Activated CD8-positive, alpha-beta T cell treated with anti-CD3 and anti-CD28 coated beads for 36 hours (primary cell): ENCODE measurements around the gene DGKB. TPM values are rescaled to one million over a fixed set of nuclear protein-coding genes. Genes with fewer than 3 reads are reported as not detected.

ENCODE experiments used
- ATAC-seq: fragments of 200-7000 bp; cut with Tn5 transposase; one replicate; pipeline ENCODE4 v1.10.0; 2021; ENCODE audit warnings: mild to moderate bottlenecking, moderate library complexity
- CTCF ChIA-PET: fragments of 350-600 bp; sonication (Branson Sonifier 250); formaldehyde crosslinking; loops from one replicate; lab custom pipeline; 2021; ENCODE audit warnings: antibody characterized with exemption; lab: Charles Lee
- POLR2A ChIA-PET: fragments of 350-600 bp; sonication (Branson Sonifier 250); formaldehyde crosslinking; loops from one replicate; lab custom pipeline; 2021; ENCODE audit warnings: antibody characterized with exemption; lab: Charles Lee
- DNase-seq: peaks from one replicate; pipeline ENCODE4 v3.0.0-alpha.2; 2020
- H3K27ac Mint-ChIP-seq: one replicate; pipeline ENCODE4 v1.8.0; 2021; ENCODE audit warnings: mild to moderate bottlenecking, mixed read lengths
- H3K27me3 Mint-ChIP-seq: one replicate; pipeline ENCODE4 v1.8.0; 2021; ENCODE audit warnings: mixed read lengths
- H3K36me3 Mint-ChIP-seq: one replicate; pipeline ENCODE4 v1.8.0; 2021; ENCODE audit warnings: low read depth, mixed read lengths
- H3K4me1 Mint-ChIP-seq: one replicate; pipeline ENCODE4 v1.8.0; 2021; ENCODE audit warnings: low read depth, mixed read lengths
- H3K4me3 Mint-ChIP-seq: one replicate; pipeline ENCODE4 v1.8.0; 2021; ENCODE audit warnings: mild to moderate bottlenecking, moderate library complexity, mixed read lengths
- H3K9me3 Mint-ChIP-seq: one replicate; pipeline ENCODE4 v1.8.0; 2021; ENCODE audit warnings: mixed read lengths
- CTCF ChIP-seq: fragments of 200-600 bp; IDR thresholded peaks from one replicate; pipeline ENCODE4 v1.8.0; 2022; ENCODE audit warnings: antibody characterized with exemption, mild to moderate bottlenecking
- intact Hi-C: fragments of 100-400 bp; cut with micrococcal nuclease; formaldehyde crosslinking; loops from one replicate; pipeline ENCODE4 v1.10.0; 2022
- total RNA-seq, 2 experiments: library from RNA; stranded (reverse); gene quantifications; one replicate each; pipeline ENCODE4 v1.2.3, GENCODE V29; 2021

The DGKB gene
- total RNA-seq, 2 experiments from 2014 or later, result not detected

GRCh38 chr7:14147532-14147931 is 755.0 kb downstream of the DGKB start:
- no peak overlapping the region for H3K27ac Mint-ChIP-seq
- ATAC-seq, result no peak

GRCh38 chr7:14144538-14144937 is 758.0 kb downstream of the DGKB start:
- H3K36me3 Mint-ChIP-seq, result no peaks in the 10 kb centered on the region
- no peaks in the 10 kb centered on the region for H3K9me3 Mint-ChIP-seq
- ChIA-PET POLR2A (no interaction called here), CTCF (no interaction called here)
- no peak for TF ChIP-seq CTCF
- no peak overlapping the region for H3K27ac Mint-ChIP-seq
- H3K27me3 Mint-ChIP-seq, result no peaks in the 10 kb centered on the region
- ATAC-seq, result no peak
- intact Hi-C loops, result no loop called here
- no peaks in the 10 kb centered on the region for H3K4me1 Mint-ChIP-seq
- DNase-seq, result no peak
- no peak overlapping the region for H3K4me3 Mint-ChIP-seq

More at GRCh38 chr7:14147532-14147931, 755.0 kb downstream of the DGKB start:
- Mint-ChIP-seq H3K4me1 (no peaks in the 10 kb centered on the region), H3K4me3 (no peak overlapping the region), H3K36me3 (no peaks in the 10 kb centered on the region), H3K9me3 (no peaks in the 10 kb centered on the region), H3K27me3 (no peaks in the 10 kb centered on the region)
- TF ChIP-seq CTCF, result no peak
- CTCF ChIA-PET, result no interaction called here
- no peak for DNase-seq
- POLR2A ChIA-PET, result no interaction called here
- intact Hi-C loops, result no loop called here

GRCh38 chr7:14144109-14144508 is 758.4 kb downstream of the DGKB start:
- ATAC-seq, result no peak
- CTCF ChIA-PET, result no interaction called here

GRCh38 chr7:14137676-14138075 is 764.9 kb downstream of the DGKB start:
- Mint-ChIP-seq H3K9me3 (peaks cover 1% of the 10 kb centered on the region), H3K4me3 (no peak overlapping the region), H3K27ac (no peak overlapping the region), H3K36me3 (no peaks in the 10 kb centered on the region), H3K4me1 (no peaks in the 10 kb centered on the region), H3K27me3 (no peaks in the 10 kb centered on the region)
- ATAC-seq (no peak), DNase-seq (no peak)
- TF ChIP-seq CTCF, result no peak
- POLR2A ChIA-PET, result no interaction called here
- CTCF ChIA-PET, result no interaction called here
- intact Hi-C loops, result no loop called here

More at GRCh38 chr7:14144109-14144508, 758.4 kb downstream of the DGKB start:
- Mint-ChIP-seq H3K4me3 (no peak overlapping the region), H3K36me3 (no peaks in the 10 kb centered on the region), H3K4me1 (no peaks in the 10 kb centered on the region), H3K27me3 (no peaks in the 10 kb centered on the region), H3K9me3 (no peaks in the 10 kb centered on the region), H3K27ac (no peak overlapping the region)
- intact Hi-C loops, result no loop called here
- TF ChIP-seq CTCF, result no peak
- POLR2A ChIA-PET, result no interaction called here
- DNase-seq, result no peak

- Mint-ChIP-seq H3K27ac (no peak overlapping the region), H3K4me1 (no peaks in the 10 kb centered on the region)
- POLR2A ChIA-PET, result no interaction called here
Measured at GRCh38 chr7:14133752-14134151, 768.8 kb downstream of the DGKB start.

More at GRCh38 chr7:14133752-14134151, 768.8 kb downstream of the DGKB start:
- ATAC-seq (no peak), DNase-seq (no peak)
- intact Hi-C loops, result no loop called here
- peaks cover 1% of the 10 kb centered on the region for H3K9me3 Mint-ChIP-seq
- no peaks in the 10 kb centered on the region for H3K27me3 Mint-ChIP-seq
- no peak for TF ChIP-seq CTCF
- CTCF ChIA-PET, result no interaction called here
- H3K36me3 Mint-ChIP-seq, result no peaks in the 10 kb centered on the region
- H3K4me3 Mint-ChIP-seq, result no peak overlapping the region
